GM12891 (cell line): ENCODE results near the gene MUTYH.

Experiments used
- PAX5 ChIP-seq: IDR thresholded peaks from 2 replicates; pipeline ENCODE4 v1.6.1; 2011; ENCODE audit warnings: low read length, moderate library complexity, mild to moderate bottlenecking; ENCODE audit not compliant: insufficient read depth, severe bottlenecking
- POLR2A ChIP-seq: IDR thresholded peaks from 2 replicates; pipeline ENCODE4 v1.6.1; 2011; ENCODE audit warnings: low read depth, low read length, control low read depth
- POLR2AphosphoS5 ChIP-seq: IDR thresholded peaks from 2 replicates; pipeline ENCODE4 v1.6.1; 2011; ENCODE audit warnings: low read depth, low read length, control low read depth
- POU2F2 ChIP-seq: IDR thresholded peaks from 2 replicates; pipeline ENCODE4 v1.6.1; 2011; ENCODE audit warnings: low read depth, mild to moderate bottlenecking, control low read depth, low read length, moderate library complexity
- SPI1 ChIP-seq: IDR thresholded peaks from 2 replicates; pipeline ENCODE4 v1.6.1; 2011; ENCODE audit warnings: low read depth, low read length, control low read depth
- TAF1 ChIP-seq: IDR thresholded peaks from 2 replicates; pipeline ENCODE4 v1.6.1; 2011; ENCODE audit warnings: low read depth, low read length, control low read depth

GRCh38 chr1:45302505-45303150 lies 37.6 kb downstream of the MUTYH start:
- TF ChIP-seq TAF1 (no peak), POLR2A (no peak), POLR2AphosphoS5 (no peak), PAX5 (no peak), SPI1 (no peak), POU2F2 (no peak)
